SK-N-SH (cell line): Measurements from ENCODE around the gene NHLH1. TPM values are rescaled to one million over a fixed set of nuclear protein-coding genes. Genes with fewer than 3 reads are reported as not detected.

Experiments used
- CTCF ChIA-PET: fragments of 300-600, 350-600 bp; formaldehyde crosslinking; extraction: SDS; loops from one replicate; lab custom pipeline; 2021; lab: Yijun Ruan, JAX
- POLR2A ChIA-PET: fragments of 350-600 bp; sonication (Branson Sonifier 250); formaldehyde crosslinking; extraction: SDS; loops from one replicate; lab custom pipeline; 2020; ENCODE audit warnings: antibody characterized with exemption, inconsistent platforms; lab: Yijun Ruan, JAX
- DNase-seq: peaks from one replicate; pipeline ENCODE4 v3.0.0; 2012
- H2AFZ ChIP-seq: fragments of 200-600 bp; sonication (generic); 2 replicates; pipeline ENCODE4 v1.8.1; 2016; ENCODE audit warnings: antibody characterized with exemption, mild to moderate bottlenecking, low read depth
- H3F3A ChIP-seq: fragments of 200-600 bp; sonication (generic); replicated peaks from 2 replicates; pipeline ENCODE3; 2016; ENCODE audit warnings: antibody characterized with exemption, mild to moderate bottlenecking; ENCODE audit not compliant: insufficient read depth
- H3K27ac ChIP-seq, 2 experiments: fragments of 200-500 bp in 1 of 2; fragments of 200-600 bp in 1 of 2; sonication (Bioruptor generic) in 1 of 2; sonication (generic), shearing (Covaris generic) in 1 of 2; 2 replicates each; pipeline versions ENCODE4 v1.5.1 to v1.6.1; 2014 to 2016; ENCODE audit warnings: low read depth in 2 of 2, inconsistent platforms in 1 of 2, low read length in 1 of 2, mild to moderate bottlenecking in 1 of 2, mixed read lengths in 1 of 2
- H3K27me3 ChIP-seq: fragments of 200-600 bp; sonication (generic), shearing (Covaris generic); 2 replicates; pipeline ENCODE4 v1.6.1; 2016; ENCODE audit warnings: mixed run types; ENCODE audit not compliant: insufficient read depth
- H3K36me3 ChIP-seq, 2 experiments: fragments of 200-500 bp in 1 of 2; fragments of 200-600 bp in 1 of 2; sonication (Bioruptor generic) in 1 of 2; sonication (generic) in 1 of 2; replicated peaks in 1 of 2; 2 replicates each; pipeline versions ENCODE3 to v1.5.1; 2014 to 2016; ENCODE audit warnings: low read length in 1 of 2, mild to moderate bottlenecking in 1 of 2; ENCODE audit not compliant: insufficient read depth in 2 of 2, control insufficient read depth in 1 of 2
- H3K4me1 ChIP-seq, 2 experiments: fragments of 200-500 bp in 1 of 2; fragments of 200-600 bp in 1 of 2; sonication (Bioruptor generic) in 1 of 2; sonication (generic), shearing (Covaris generic) in 1 of 2; 2 replicates each; pipeline versions ENCODE4 v1.5.1 to v1.6.1; 2014 to 2016; ENCODE audit warnings: low read depth in 1 of 2, low read length in 1 of 2, mixed run types in 1 of 2; ENCODE audit not compliant: insufficient read depth in 2 of 2, control insufficient read depth in 1 of 2
- H3K4me2 ChIP-seq: fragments of 200-600 bp; sonication (generic), shearing (Covaris generic); 2 replicates; pipeline ENCODE4 v1.6.1; 2017; ENCODE audit warnings: mixed run types
- H3K4me3 ChIP-seq, 2 experiments: fragments of 200-500 bp in 1 of 2; fragments of 200-600 bp in 1 of 2; sonication (Bioruptor generic) in 1 of 2; sonication (generic), shearing (Covaris generic) in 1 of 2; 2 replicates each; pipeline versions ENCODE4 v1.5.1 to v1.8.1; 2014 to 2016; ENCODE audit warnings: low read depth in 2 of 2, inconsistent platforms in 1 of 2, low read length in 1 of 2, mild to moderate bottlenecking in 1 of 2, mixed read lengths in 1 of 2, moderate library complexity in 1 of 2
- H3K79me2 ChIP-seq: fragments of 200-600 bp; sonication (generic); 2 replicates; pipeline ENCODE4 v1.8.1; 2017; ENCODE audit warnings: mild to moderate bottlenecking; ENCODE audit not compliant: insufficient read depth
- H3K9ac ChIP-seq: fragments of 200-600 bp; sonication (generic); 2 replicates; pipeline ENCODE4 v1.6.1; 2017; ENCODE audit warnings: mixed run types
- H3K9me2 ChIP-seq: fragments of 200-600 bp; sonication (generic); 2 replicates; pipeline ENCODE4 v1.6.1; 2017; ENCODE audit warnings: mixed run types
- H3K9me3 ChIP-seq: fragments of 200-600 bp; sonication (generic); 2 replicates; pipeline ENCODE4 v1.6.1; 2017; ENCODE audit warnings: mixed run types, mild to moderate bottlenecking, moderate library complexity
- H4K20me1 ChIP-seq: fragments of 200-600 bp; sonication (generic); 2 replicates; pipeline ENCODE4 v1.6.1; 2017; ENCODE audit warnings: mild to moderate bottlenecking, mixed run types; ENCODE audit not compliant: insufficient read depth
- EZH2phosphoT487 ChIP-seq: fragments of 200-600 bp; sonication (generic); IDR thresholded peaks from 2 replicates; pipeline ENCODE4 v1.6.1; 2017; ENCODE audit warnings: low read depth, mixed run types, mild to moderate bottlenecking, antibody characterized with exemption, moderate library complexity, borderline replicate concordance
- GABPA ChIP-seq: IDR thresholded peaks from 2 replicates; pipeline ENCODE4 v1.4.0; 2012; ENCODE audit warnings: low read depth, mild to moderate bottlenecking
- MXI1 ChIP-seq: IDR thresholded peaks from 2 replicates; pipeline ENCODE4 v1.6.1; 2012; ENCODE audit warnings: mild to moderate bottlenecking, low read depth, low read length, improper control_type of control experiment
- NFIC ChIP-seq: IDR thresholded peaks from 2 replicates; pipeline ENCODE4 v1.4.0; 2012; ENCODE audit warnings: borderline replicate concordance
- NRF1 ChIP-seq: IDR thresholded peaks from 2 replicates; pipeline ENCODE4 v1.6.1; 2012; ENCODE audit warnings: low read depth, mild to moderate bottlenecking, low read length
- POLR2AphosphoS5 ChIP-seq: IDR thresholded peaks from 2 replicates; pipeline ENCODE4 v1.6.1; 2012; ENCODE audit warnings: low read depth, low read length
- RAD21 ChIP-seq: IDR thresholded peaks from 2 replicates; pipeline ENCODE4 v1.6.1; 2012; ENCODE audit warnings: mild to moderate bottlenecking, low read length
- RFX5 ChIP-seq: IDR thresholded peaks from 2 replicates; pipeline ENCODE4 v1.6.1; 2012; ENCODE audit warnings: mild to moderate bottlenecking, improper control_type of control experiment, low read length
- RXRA ChIP-seq: IDR thresholded peaks from 2 replicates; pipeline ENCODE4 v1.4.0; 2012; ENCODE audit warnings: low read depth, mild to moderate bottlenecking, borderline replicate concordance
- SMC3 ChIP-seq: IDR thresholded peaks from 2 replicates; pipeline ENCODE4 v1.6.1; 2012; ENCODE audit warnings: low read depth, low read length, improper control_type of control experiment
- TAF1 ChIP-seq: IDR thresholded peaks from 2 replicates; pipeline ENCODE4 v1.6.1; 2012; ENCODE audit warnings: low read depth, mild to moderate bottlenecking, low read length, moderate library complexity, borderline replicate concordance
- TEAD4 ChIP-seq: IDR thresholded peaks from 2 replicates; pipeline ENCODE4 v1.4.0; 2012; ENCODE audit warnings: mild to moderate bottlenecking, borderline replicate concordance; ENCODE audit not compliant: insufficient read depth
- YY1 ChIP-seq: IDR thresholded peaks from 2 replicates; pipeline ENCODE4 v1.4.0; 2012; ENCODE audit warnings: low read depth, mild to moderate bottlenecking
- WGBS: methylation state at CpG from one replicate; pipeline ENCODE4 v1.1.6; 2017; ENCODE audit warnings: low lambda C conversion rate; 5-methylcytosine and 5-hydroxymethylcytosine counted together
- polyA plus RNA-seq, 3 experiments: library from polyadenylated mRNA; depleted of rRNA; stranded (reverse); fragments of >200 nt; gene quantifications; 2 replicates each; pipeline ENCODE4 v1.2.3, GENCODE V29; 2012
- TF ChIP-seq, protein P1 (sequence below): IDR thresholded peaks from 2 replicates; pipeline ENCODE4 v1.4.0; 2012; ENCODE audit warnings: low read depth

The NHLH1 gene
- polyA plus RNA-seq, 1 of the 3 experiments (the other 2 are of a cell fraction), result 0.18 TPM

DNA sequence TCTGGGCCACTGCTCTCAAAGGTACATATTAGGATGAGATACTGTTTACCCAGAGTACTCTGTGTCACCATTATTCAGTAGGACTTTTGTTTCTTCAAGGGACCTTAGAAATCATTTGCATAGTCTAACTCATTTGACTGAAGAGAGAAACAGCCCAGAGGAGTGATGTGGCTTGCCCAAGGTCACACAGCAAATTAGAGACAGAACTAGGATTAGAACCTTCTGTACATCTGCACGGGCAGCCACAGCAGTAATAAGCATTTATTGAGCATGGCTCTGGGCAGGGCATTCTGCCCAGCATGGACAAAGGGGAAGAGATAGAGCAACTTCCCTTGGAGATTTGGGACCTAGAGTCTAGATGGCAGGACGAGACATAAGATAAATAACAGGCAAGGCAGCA is 5.7 kb upstream of the NHLH1 start:
- no peak for TF ChIP-seq RXRA
- TF ChIP-seq RAD21, result no peak
- no peak for TF ChIP-seq YY1
- TF ChIP-seq TAF1, result no peak
- TF ChIP-seq POLR2AphosphoS5, result no peak
- Histone ChIP-seq H3F3A (peaks cover 5% of the 10 kb centered on the region), H3K36me3 (peaks cover 4 to 36% of the 10 kb centered on the region in 2 experiments), H3K4me3 (no peak overlapping the region), H3K4me2 (no peak overlapping the region), H3K9ac (no peak overlapping the region), H3K9me3 (no peaks in the 10 kb centered on the region), H3K27ac (no peak overlapping the region), H3K4me1 (no peaks in the 10 kb centered on the region), H3K9me2 (no peaks in the 10 kb centered on the region), H2AFZ (no peak overlapping the region), H3K27me3 (no peaks in the 10 kb centered on the region), H3K79me2 (no peaks in the 10 kb centered on the region), H4K20me1 (no peaks in the 10 kb centered on the region)
- POLR2A ChIA-PET, result no interaction called here
- WGBS, result 87% methylated on average over 2 of the region's 2 CpGs
- CTCF ChIA-PET, result interaction anchor here (0.6 to 9.0 kb wide), 5 partner anchors 10 to 188 kb away, joined by 3 to 85 read pairs (median 6); no protein-coding TSS in a partner anchor
- no peak for DNase-seq

DNA sequence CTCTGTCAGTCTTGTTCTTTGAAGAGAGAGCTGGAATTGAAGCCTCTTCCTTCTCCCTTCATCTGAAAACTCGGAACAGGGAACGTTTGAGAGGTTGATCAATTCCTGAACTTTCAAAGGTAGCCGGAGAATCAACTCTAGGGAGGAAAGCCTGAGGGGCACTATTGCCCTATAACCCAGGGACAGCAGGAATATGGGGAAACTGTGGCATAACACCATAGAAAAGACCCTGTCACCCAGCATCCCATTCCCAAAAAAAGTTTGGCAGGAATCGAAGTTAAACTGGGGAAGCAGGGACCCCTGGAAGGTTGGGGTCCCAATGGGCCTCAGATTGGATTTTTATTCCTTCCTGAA is 5.1 kb upstream of the NHLH1 start:
- ChIA-PET POLR2A (no interaction called here), CTCF (interaction anchor here (0.6 to 9.0 kb wide), 7 partner anchors 9 to 188 kb away, joined by 3 to 85 read pairs (median 6); no protein-coding TSS in a partner anchor)
- H3K27me3 ChIP-seq, result no peaks in the 10 kb centered on the region
- H2AFZ ChIP-seq, result no peak overlapping the region; the same call in 1 of the 2 replicates
- H3K27ac ChIP-seq, result no peak overlapping the region
- no peaks in the 10 kb centered on the region for H3K9me2 ChIP-seq
- TF ChIP-seq RXRA (no peak), RAD21 (no peak)
- H4K20me1 ChIP-seq, result no peaks in the 10 kb centered on the region
- H3K4me2 ChIP-seq, result no peak overlapping the region
- H3K9me3 ChIP-seq, result no peaks in the 10 kb centered on the region
- H3F3A ChIP-seq, result peaks cover 5% of the 10 kb centered on the region
- H3K36me3 ChIP-seq, result peaks cover 4 to 30% of the 10 kb centered on the region in 2 experiments
- H3K9ac ChIP-seq, result no peak overlapping the region
- H3K4me1 ChIP-seq, result no peaks in the 10 kb centered on the region
- H3K79me2 ChIP-seq, result no peaks in the 10 kb centered on the region
- WGBS, result 96% methylated on average over 4 of the region's 4 CpGs
- no peak for DNase-seq
- no peak overlapping the region for H3K4me3 ChIP-seq

DNA sequence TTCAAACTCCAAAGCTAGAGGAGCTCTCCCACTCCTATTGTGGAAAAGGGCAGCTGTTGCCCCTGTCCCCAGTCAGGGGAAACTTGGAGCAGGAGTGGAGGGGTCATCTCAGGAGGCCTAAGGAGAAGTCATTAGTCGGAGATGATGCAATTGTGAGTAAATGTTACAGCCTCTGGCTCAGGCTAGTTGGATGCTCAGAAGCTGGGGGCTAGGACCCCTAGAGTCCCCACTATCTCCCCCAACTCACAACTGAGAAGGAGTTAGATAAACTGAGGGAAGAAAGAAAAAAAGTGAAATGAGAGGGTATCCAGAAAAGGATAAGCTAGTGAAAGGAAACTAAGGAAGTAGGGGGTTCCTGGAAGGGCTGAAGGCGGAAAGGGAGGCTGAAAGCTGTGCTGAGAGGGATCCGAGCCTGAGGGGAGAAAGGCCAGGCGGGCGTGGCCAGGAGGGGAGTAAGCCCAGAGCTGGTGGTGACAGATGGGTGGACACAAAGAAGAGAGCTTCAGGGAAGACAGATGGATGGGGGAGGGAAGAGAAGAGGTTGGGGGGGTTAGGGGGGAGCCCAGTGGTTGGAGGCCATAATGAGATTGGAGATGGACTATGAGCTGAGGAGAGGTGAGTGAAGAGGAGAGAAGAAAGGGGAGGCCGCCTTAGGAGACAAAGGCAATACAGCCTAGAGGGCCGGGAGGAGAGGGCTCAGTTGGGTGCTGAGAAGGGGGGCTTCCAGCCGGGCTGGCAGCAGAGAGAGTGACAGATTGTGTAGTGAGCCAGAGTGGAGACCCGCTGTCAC is 4.5 kb upstream of the NHLH1 start:
- 92% methylated on average over 9 of the region's 9 CpGs for WGBS
- no peak overlapping the region; the same call in 1 of the 2 replicates for H2AFZ ChIP-seq
- POLR2A ChIA-PET, result no interaction called here

More for the DNA sequence above, 4.5 kb upstream of the NHLH1 start:
- no peaks in the 10 kb centered on the region for H3K79me2 ChIP-seq
- H4K20me1 ChIP-seq, result no peaks in the 10 kb centered on the region
- no peak overlapping the region for H3K4me2 ChIP-seq
- H3K4me3 ChIP-seq, result no peak overlapping the region
- no peaks in the 10 kb centered on the region for H3K9me3 ChIP-seq
- H3K36me3 ChIP-seq, result peaks cover 4 to 26% of the 10 kb centered on the region in 2 experiments
- no peak overlapping the region for H3K9ac ChIP-seq
- DNase-seq, result no peak
- no peaks in the 10 kb centered on the region for H3K4me1 ChIP-seq
- no peak overlapping the region for H3K27ac ChIP-seq
- CTCF ChIA-PET, result interaction anchor here (0.6 to 9.0 kb wide), 8 partner anchors 8 to 277 kb away, joined by 3 to 85 read pairs (median 6); no protein-coding TSS in a partner anchor
- no peak for TF ChIP-seq NFIC
- no peak for TF ChIP-seq NRF1
- TF ChIP-seq RXRA, result no peak
- no peak for TF ChIP-seq RFX5
- no peak for TF ChIP-seq RAD21
- TF ChIP-seq POLR2AphosphoS5, result no peak
- TF ChIP-seq MXI1, result no peak
- TF ChIP-seq, protein P1, sequence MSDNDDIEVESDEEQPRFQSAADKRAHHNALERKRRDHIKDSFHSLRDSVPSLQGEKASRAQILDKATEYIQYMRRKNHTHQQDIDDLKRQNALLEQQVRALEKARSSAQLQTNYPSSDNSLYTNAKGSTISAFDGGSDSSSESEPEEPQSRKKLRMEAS, result no peak
- TF ChIP-seq TEAD4, result no peak
- TF ChIP-seq SMC3, result no peak
- no peak for TF ChIP-seq EZH2phosphoT487
- TF ChIP-seq GABPA, result no peak
- H3K9me2 ChIP-seq, result no peaks in the 10 kb centered on the region
- peaks cover 5% of the 10 kb centered on the region for H3F3A ChIP-seq
- H3K27me3 ChIP-seq, result no peaks in the 10 kb centered on the region
